Measurements from ENCODE around the gene DYNC2H1.
"Not testable (repeated sequence)": the region's sequence is repeated elsewhere in the genome, so short reads cannot be mapped to it uniquely, and the experiment has no call there.

Gene DYNC2H1

GRCh38 chr11:103374227-103374626 is 265.0 kb downstream of the DYNC2H1 start:
- DNase-seq = not testable (repeated sequence)

GRCh38 chr11:103378931-103379330 is 269.7 kb downstream of the DYNC2H1 start:
- no peak for DNase-seq

- no peak for DNase-seq
Observed at GRCh38 chr11:103380031-103380430, 270.8 kb downstream of the DYNC2H1 start.

- DNase-seq = no peak
Observed at GRCh38 chr11:103384652-103385051, 275.4 kb downstream of the DYNC2H1 start.

- DNase-seq = no peak
Observed at GRCh38 chr11:103395612-103396011, 286.4 kb downstream of the DYNC2H1 start.

- no peak for DNase-seq
Observed at GRCh38 chr11:103396237-103396636, 287.0 kb downstream of the DYNC2H1 start.

GRCh38 chr11:103397369-103397768 is 288.1 kb downstream of the DYNC2H1 start:
- DNase-seq = no peak

GRCh38 chr11:103398829-103399228 is 289.6 kb downstream of the DYNC2H1 start:
- no peak for DNase-seq

GRCh38 chr11:103406357-103406756 is 297.1 kb downstream of the DYNC2H1 start:
- DNase-seq = no peak

GRCh38 chr11:103407641-103408040 is 298.4 kb downstream of the DYNC2H1 start:
- no peak for DNase-seq

- no peak for DNase-seq
Observed at GRCh38 chr11:103413266-103413888, 304.2 kb downstream of the DYNC2H1 start.

GRCh38 chr11:103418014-103418413 is 308.8 kb downstream of the DYNC2H1 start:
- no peak for DNase-seq

GRCh38 chr11:103420593-103420992 is 311.4 kb downstream of the DYNC2H1 start:
- DNase-seq = no peak

- DNase-seq = no peak
Observed at GRCh38 chr11:103433386-103434072, 324.3 kb downstream of the DYNC2H1 start.

GRCh38 chr11:103434073-103434411 is 324.8 kb downstream of the DYNC2H1 start:
- no peak for DNase-seq

- DNase-seq = no peak
Observed at GRCh38 chr11:103436131-103436770, 327.0 kb downstream of the DYNC2H1 start.

GRCh38 chr11:103441021-103441420 is 331.8 kb downstream of the DYNC2H1 start:
- DNase-seq = no peak

GRCh38 chr11:103448966-103449365 is 339.7 kb downstream of the DYNC2H1 start:
- DNase-seq = no peak

- DNase-seq = no peak
Observed at GRCh38 chr11:103450241-103450640, 341.0 kb downstream of the DYNC2H1 start.

GRCh38 chr11:103453126-103453525 is 343.9 kb downstream of the DYNC2H1 start:
- no peak for DNase-seq

- DNase-seq = no peak
Observed at GRCh38 chr11:103453915-103454709, 344.9 kb downstream of the DYNC2H1 start.

- no peak for DNase-seq
Observed at GRCh38 chr11:103464420-103464819, 355.2 kb downstream of the DYNC2H1 start.

GRCh38 chr11:103465555-103466140 is 356.4 kb downstream of the DYNC2H1 start:
- DNase-seq = no peak

All from CD4-positive, alpha-beta T cell treated with Interferon alpha-2 for 1 hour (primary cell).